Fibroblast of mammary gland (primary cell): ENCODE data around the gene ICE2.
A peak's percentile ranks its signal among the peaks of the same experiment; 100 is the strongest.

Experiments used
- DNase-seq: peaks from one replicate; pipeline ENCODE4 v3.0.0-alpha.2; 2010; ENCODE audit warnings: low read depth
- H3K4me3 ChIP-seq: 2 replicates; pipeline ENCODE4 v1.5.1; 2011; ENCODE audit warnings: low read depth, mild to moderate bottlenecking, low read length, moderate library complexity; ENCODE audit not compliant: control insufficient read depth
- TF ChIP-seq, protein P1 (sequence below): conservative IDR thresholded peaks from 2 replicates; pipeline ENCODE4 v1.5.1; 2011; ENCODE audit warnings: low read depth, low read length, inconsistent platforms; ENCODE audit not compliant: control insufficient read depth, insufficient read depth

Gene ICE2, protein sequence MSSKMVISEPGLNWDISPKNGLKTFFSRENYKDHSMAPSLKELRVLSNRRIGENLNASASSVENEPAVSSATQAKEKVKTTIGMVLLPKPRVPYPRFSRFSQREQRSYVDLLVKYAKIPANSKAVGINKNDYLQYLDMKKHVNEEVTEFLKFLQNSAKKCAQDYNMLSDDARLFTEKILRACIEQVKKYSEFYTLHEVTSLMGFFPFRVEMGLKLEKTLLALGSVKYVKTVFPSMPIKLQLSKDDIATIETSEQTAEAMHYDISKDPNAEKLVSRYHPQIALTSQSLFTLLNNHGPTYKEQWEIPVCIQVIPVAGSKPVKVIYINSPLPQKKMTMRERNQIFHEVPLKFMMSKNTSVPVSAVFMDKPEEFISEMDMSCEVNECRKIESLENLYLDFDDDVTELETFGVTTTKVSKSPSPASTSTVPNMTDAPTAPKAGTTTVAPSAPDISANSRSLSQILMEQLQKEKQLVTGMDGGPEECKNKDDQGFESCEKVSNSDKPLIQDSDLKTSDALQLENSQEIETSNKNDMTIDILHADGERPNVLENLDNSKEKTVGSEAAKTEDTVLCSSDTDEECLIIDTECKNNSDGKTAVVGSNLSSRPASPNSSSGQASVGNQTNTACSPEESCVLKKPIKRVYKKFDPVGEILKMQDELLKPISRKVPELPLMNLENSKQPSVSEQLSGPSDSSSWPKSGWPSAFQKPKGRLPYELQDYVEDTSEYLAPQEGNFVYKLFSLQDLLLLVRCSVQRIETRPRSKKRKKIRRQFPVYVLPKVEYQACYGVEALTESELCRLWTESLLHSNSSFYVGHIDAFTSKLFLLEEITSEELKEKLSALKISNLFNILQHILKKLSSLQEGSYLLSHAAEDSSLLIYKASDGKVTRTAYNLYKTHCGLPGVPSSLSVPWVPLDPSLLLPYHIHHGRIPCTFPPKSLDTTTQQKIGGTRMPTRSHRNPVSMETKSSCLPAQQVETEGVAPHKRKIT

DNA sequence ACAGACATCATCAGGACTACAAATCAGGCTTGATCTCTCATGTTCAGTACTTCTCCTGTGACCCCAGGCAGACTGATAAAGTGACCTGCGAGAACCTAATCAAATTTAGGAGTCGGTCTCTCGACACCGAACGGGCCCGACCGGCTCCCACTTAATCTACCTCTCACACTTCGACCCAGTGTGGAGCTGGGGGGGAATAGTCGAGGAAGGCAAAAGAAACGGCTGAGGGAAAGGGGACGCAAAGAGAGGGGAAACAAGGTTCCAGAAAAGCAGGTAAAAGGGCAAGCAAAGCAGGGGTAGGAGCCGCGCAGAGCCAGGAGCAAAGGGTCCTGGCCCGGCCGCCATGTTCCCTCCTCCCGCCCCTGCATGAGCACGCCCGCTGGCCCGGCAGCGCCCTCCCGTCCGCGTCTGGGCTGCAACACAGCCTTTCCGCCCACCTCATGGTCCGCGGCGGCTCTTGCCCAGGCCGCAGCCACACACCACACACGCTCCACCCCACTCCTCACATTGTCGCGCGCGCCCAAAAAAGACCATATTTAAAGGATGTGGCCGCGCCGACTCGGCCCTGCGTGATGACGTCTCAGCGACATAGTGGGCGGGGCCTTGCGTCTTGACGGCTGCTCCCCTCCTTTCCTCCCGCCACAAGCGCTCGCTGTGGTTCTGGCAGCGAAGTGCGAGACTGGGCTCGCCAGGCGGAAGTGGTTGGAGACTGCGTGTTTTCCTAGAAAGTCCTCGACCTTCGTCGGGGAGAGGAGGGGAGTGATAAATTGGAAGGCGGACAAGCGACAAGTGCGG lies at the start of gene ICE2:
TSS of gene ICE2 (minus strand) at position 577 of the 795 bp plus-strand sequence. CDS start 1,165 bp downstream, outside the sequence.
- H3K4me3 ChIP-seq = peak within 1 kb of the TSS; percentile 73
- TF ChIP-seq, protein P1, sequence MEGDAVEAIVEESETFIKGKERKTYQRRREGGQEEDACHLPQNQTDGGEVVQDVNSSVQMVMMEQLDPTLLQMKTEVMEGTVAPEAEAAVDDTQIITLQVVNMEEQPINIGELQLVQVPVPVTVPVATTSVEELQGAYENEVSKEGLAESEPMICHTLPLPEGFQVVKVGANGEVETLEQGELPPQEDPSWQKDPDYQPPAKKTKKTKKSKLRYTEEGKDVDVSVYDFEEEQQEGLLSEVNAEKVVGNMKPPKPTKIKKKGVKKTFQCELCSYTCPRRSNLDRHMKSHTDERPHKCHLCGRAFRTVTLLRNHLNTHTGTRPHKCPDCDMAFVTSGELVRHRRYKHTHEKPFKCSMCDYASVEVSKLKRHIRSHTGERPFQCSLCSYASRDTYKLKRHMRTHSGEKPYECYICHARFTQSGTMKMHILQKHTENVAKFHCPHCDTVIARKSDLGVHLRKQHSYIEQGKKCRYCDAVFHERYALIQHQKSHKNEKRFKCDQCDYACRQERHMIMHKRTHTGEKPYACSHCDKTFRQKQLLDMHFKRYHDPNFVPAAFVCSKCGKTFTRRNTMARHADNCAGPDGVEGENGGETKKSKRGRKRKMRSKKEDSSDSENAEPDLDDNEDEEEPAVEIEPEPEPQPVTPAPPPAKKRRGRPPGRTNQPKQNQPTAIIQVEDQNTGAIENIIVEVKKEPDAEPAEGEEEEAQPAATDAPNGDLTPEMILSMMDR = no peak
- DNase-seq = peak; percentile 92

DNA sequence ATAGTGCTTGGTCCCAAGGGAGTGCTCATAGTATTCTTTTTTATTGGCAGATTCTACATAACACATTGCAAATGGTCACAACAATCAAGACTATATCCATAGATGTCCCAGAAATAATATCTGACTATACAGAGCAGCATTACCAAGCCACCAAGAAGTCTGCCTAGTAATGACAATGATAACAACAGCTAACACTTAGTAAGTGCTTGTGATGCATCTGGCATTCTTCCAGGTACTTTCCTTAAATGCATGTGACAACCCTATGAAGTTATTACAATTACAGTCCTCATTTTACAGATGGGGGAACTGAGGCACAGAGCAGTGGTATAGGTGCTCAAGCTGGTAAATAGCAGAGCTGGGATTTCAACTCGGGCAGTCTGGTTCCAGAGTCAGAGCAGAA lies 49.6 kb upstream of the ICE2 start:
- H3K4me3 ChIP-seq = no peak overlapping the region
- peak; percentile 50 for DNase-seq
- TF ChIP-seq, protein P1 = no peak

DNA sequence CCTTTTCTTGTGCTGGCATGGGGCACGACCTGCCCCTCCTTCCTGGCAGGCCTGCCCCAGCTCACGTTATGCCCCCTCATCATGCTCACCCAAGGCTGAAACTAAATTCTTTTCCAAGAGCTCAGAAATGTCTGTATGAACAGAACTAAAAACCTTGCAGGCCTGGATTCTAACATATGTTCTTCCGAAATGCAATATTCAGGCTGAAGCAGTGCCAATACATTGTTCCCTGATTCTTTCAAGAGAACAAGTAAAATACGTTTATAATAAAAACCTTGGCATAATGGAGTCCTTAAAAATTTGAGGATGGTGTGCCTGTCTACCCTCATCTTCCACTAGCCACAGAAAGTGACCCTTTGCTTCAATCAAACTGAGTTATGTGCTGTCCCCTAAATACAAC lies 48.5 kb upstream of the ICE2 start:
- TF ChIP-seq, protein P1 = no peak
- DNase-seq = no peak

DNA sequence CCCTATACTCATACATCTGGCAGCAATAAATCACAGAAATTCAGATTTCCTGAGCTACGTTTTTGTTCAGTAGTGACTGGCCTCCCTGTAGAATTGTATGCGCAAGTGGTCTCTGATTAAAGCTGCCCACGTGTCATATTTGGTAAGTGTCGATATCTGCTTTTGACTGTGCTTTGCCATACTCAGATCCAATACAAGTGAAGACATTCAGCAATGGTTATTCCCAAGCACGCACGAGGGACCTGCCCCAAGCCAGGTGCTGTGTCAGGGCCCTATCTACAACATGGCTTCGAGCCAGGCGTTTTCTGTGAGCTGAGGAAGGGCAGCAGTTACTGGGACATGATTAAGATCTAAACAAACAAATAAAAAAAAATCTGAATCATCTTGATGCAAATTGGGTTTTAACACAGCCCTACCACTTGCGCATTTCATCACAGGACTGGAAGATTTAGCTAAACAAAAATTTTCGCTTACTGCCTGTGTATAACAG lies 47.2 kb upstream of the ICE2 start:
- H3K4me3 ChIP-seq = no peak overlapping the region
- peak; percentile 76 for DNase-seq
- TF ChIP-seq, protein P1 = no peak

More for the DNA sequence above, 48.5 kb upstream of the ICE2 start:
- no peak overlapping the region for H3K4me3 ChIP-seq

DNA sequence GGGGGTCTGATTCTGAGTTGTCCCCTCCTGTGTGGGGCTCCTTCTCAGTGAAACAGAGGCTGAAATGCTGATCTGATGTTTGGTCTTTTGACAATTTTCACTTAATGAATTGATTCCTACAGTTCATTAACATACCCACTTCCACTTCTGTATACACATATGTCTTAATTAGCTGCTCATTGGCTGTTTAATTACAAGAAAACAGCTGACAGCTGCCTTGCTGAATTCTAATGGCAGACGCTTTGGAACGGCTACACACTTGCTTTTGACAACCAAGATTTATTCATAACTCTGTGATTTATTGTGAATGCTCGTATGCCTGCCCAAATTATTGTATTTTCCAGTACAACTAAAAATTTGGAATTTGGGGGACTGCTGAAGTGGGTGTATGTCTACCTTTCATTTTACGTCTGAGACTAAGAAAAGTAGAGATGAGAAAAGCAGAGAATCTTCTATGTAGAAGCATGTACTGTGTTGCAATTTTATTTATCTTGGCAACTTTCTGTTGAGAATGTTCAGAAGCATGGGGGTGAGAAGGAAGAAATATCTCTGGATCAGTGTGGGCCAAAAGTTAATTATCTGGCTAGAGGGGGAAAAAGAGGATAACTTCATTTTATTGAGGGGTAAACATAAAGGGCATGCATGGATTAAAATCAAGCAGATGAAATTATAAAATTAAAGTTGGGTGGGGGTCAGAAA lies 46.5 kb upstream of the ICE2 start:
- DNase-seq = peak; percentile 60
- no peak overlapping the region for H3K4me3 ChIP-seq
- TF ChIP-seq, protein P1 = no peak
